GM12872 (cell line): Measurements from ENCODE around the gene NAA25.

Source experiments
- CTCF ChIP-seq: IDR thresholded peaks from 3 replicates; pipeline ENCODE4 v1.5.1; 2011; ENCODE audit warnings: low read depth, mild to moderate bottlenecking, low read length, moderate library complexity; ENCODE audit not compliant: insufficient read depth

NAA25 gene

GRCh38 chr12:111995782-111996480 is 112.7 kb downstream of the NAA25 start:
- no peak for TF ChIP-seq CTCF

- TF ChIP-seq CTCF, result no peak
These were observed 115.1 kb downstream of the NAA25 start for GRCh38 chr12:111993292-111994150.

- no peak for TF ChIP-seq CTCF
These were observed 116.1 kb downstream of the NAA25 start for GRCh38 chr12:111992464-111992863.

- no peak for TF ChIP-seq CTCF
These were observed 116.6 kb downstream of the NAA25 start for GRCh38 chr12:111991946-111992345.

GRCh38 chr12:111991535-111991934 is 117.0 kb downstream of the NAA25 start:
- no peak for TF ChIP-seq CTCF

GRCh38 chr12:111984820-111985219 is 123.8 kb downstream of the NAA25 start:
- no peak for TF ChIP-seq CTCF

GRCh38 chr12:111981987-111982386 is 126.6 kb downstream of the NAA25 start:
- TF ChIP-seq CTCF, result no peak
